Kidney (tissue), 14 donors: ENCODE results near the gene DHRS7B. TPM values are rescaled to one million over a fixed set of nuclear protein-coding genes. Genes with fewer than 3 reads are reported as not detected.

Experiments used
- DNase-seq, 5 donors: peaks; one replicate each; pipeline ENCODE4 v3.0.0-alpha.2; 2013 to 2020
- FAIRE-seq: peaks from 2 replicates; lab custom pipeline; 2012; peaks lifted over from hg19 to GRCh38; lab: Jason Lieb, UNC
- H3K27ac ChIP-seq, 2 donors: one replicate each; pipeline ENCODE4 v1.7.0; 2013; ENCODE audit warnings: low read depth in 2 of 2, low read length in 2 of 2, inconsistent platforms in 1 of 2
- H3K27me3 ChIP-seq: one replicate; pipeline ENCODE4 v1.7.1; 2013; ENCODE audit warnings: low read length, inconsistent platforms; ENCODE audit not compliant: control insufficient read depth, insufficient read depth
- H3K36me3 ChIP-seq, 3 donors: one replicate each; pipeline versions ENCODE4 v1.7.0 to v1.7.1; 2013; ENCODE audit warnings: low read length in 3 of 3, control low read depth in 1 of 3, inconsistent platforms in 1 of 3; ENCODE audit not compliant: insufficient read depth in 3 of 3, control insufficient read depth in 2 of 3
- H3K4me1 ChIP-seq, 3 donors: one replicate each; pipeline versions ENCODE4 v1.7.0 to v1.7.1; 2013; ENCODE audit warnings: low read length in 3 of 3, inconsistent platforms in 1 of 3, low read depth in 1 of 3; ENCODE audit not compliant: control insufficient read depth in 2 of 3, insufficient read depth in 2 of 3
- H3K4me3 ChIP-seq, 3 donors: one replicate each; pipeline versions ENCODE4 v1.7.0 to v1.8.1; 2013; ENCODE audit warnings: low read length in 3 of 3, control low read depth in 1 of 3, inconsistent platforms in 1 of 3
- H3K9ac ChIP-seq, 3 donors: one replicate each; pipeline versions ENCODE4 v1.7.0 to v1.7.1; 2013; ENCODE audit warnings: low read length in 3 of 3, control low read depth in 1 of 3, inconsistent platforms in 1 of 3
- H3K9me3 ChIP-seq, 3 donors: one replicate each; pipeline versions ENCODE4 v1.7.0 to v1.7.1; 2013; ENCODE audit warnings: low read length in 3 of 3, control low read depth in 1 of 3, inconsistent platforms in 1 of 3; ENCODE audit not compliant: control insufficient read depth in 2 of 3, insufficient read depth in 1 of 3
- CTCF ChIP-seq: IDR thresholded peaks from 3 replicates; pipeline ENCODE4 v1.5.1; 2012; ENCODE audit warnings: mild to moderate bottlenecking, moderate library complexity, borderline replicate concordance; ENCODE audit not compliant: insufficient read depth; ENCODE audit errors: extremely low read depth
- intact Hi-C: fragments of 100-400 bp; cut with DNase I; formaldehyde crosslinking; loops from one replicate; pipeline ENCODE4 v1.11.1; 2022
- polyA plus RNA-seq: library from polyadenylated mRNA; stranded (reverse); fragments of 350-450 nt; fragmentation: Illumina TruSeq; extraction: RNeasy Lipid Tissue Mini Kit (QIAGEN cat#74804); gene quantifications from one replicate; pipeline ENCODE4 v1.2.3, GENCODE V29; 2014; ENCODE audit warnings: low read depth, low replicate concordance; ENCODE audit not compliant: insufficient read depth
- total RNA-seq: library from RNA; stranded (reverse); fragmentation: NEBNext Ultra II Directional; extraction: Animal tissue kit (Norgen Biotek cat#: 25700); gene quantifications from one replicate; pipeline ENCODE4 v1.2.1, GENCODE V29; 2021
- donor health status: control.
- donor health status: control.
- donor health status: control.
- donor health status: control.
- donor health status: control.
- donor health status: DM: yes; HTN: yes; CAD: no.
- donor health status: Normal renal cell carcinoma (clear cell type).

DHRS7B gene
- total and polyA plus RNA-seq, 2 donors from 2014 or later: 19.9 to 58.8 TPM

- no peaks in the 10 kb centered on the region for H3K36me3 ChIP-seq
Observed at GRCh38 chr17:21177854-21178600, 51.3 kb downstream of the DHRS7B start.

DNA sequence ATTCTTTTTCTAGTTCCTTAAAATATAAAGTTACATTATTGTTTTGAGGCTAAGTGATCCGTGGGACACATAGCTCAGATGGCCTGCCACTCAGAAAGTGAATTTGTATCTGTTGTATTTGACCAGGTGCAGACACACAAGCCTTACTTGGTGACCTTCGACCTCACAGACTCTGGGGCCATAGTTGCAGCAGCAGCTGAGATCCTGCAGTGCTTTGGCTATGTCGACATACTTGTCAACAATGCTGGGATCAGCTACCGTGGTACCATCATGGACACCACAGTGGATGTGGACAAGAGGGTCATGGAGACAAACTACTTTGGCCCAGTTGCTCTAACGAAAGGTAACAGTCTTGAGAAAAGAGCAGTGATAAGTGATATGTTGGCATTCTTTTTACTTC is 56.7 kb downstream of the DHRS7B start:
- Histone ChIP-seq H3K4me1 (peaks cover 0 to 3% (median 0%) of the 10 kb centered on the region in 3 donors), H3K27ac (no peak overlapping the region), H3K9me3 (no peaks in the 10 kb centered on the region), H3K9ac (no peak overlapping the region), H3K27me3 (no peaks in the 10 kb centered on the region), H3K4me3 (no peak overlapping the region), H3K36me3 (peaks cover 6 to 18% (median 15%) of the 10 kb centered on the region in 3 donors)
- TF ChIP-seq CTCF: no peak
- DNase-seq (no peak), FAIRE-seq (no peak)
- intact Hi-C loops: no loop called here

More at GRCh38 chr17:21177854-21178600, 51.3 kb downstream of the DHRS7B start:
- no peak for DNase-seq
- H3K9me3 ChIP-seq: no peaks in the 10 kb centered on the region
- no peak overlapping the region for H3K27ac ChIP-seq
- no peak for FAIRE-seq
- intact Hi-C loops: no loop called here
- TF ChIP-seq CTCF: no peak
- H3K27me3 ChIP-seq: no peaks in the 10 kb centered on the region
- no peak overlapping the region for H3K4me3 ChIP-seq
- no peak overlapping the region for H3K9ac ChIP-seq
- no peaks in the 10 kb centered on the region for H3K4me1 ChIP-seq

DNA sequence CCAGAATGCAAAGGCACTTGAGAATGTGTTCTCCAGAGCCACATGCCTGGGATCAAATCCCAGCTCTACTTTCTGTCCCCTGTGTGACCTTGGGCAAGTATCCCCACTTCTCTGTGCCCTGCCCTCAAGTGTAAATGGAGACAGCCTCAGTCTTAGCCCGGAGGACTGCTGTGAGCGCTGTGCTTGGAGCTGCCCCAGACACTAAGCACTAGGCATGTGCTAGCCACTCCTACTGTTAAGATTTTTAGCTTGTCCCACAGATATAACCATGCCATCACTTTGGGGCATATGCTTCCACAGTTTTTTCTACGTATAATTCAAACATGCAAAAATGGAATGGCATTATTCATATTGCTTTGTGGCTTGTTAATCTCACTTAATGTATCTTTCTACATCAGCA is 57.8 kb downstream of the DHRS7B start:
- intact Hi-C loops: no loop called here
- Histone ChIP-seq H3K9ac (no peak overlapping the region), H3K4me1 (peaks cover 0 to 3% (median 0%) of the 10 kb centered on the region in 3 donors), H3K27ac (no peak overlapping the region), H3K27me3 (no peaks in the 10 kb centered on the region), H3K4me3 (no peak overlapping the region), H3K9me3 (no peaks in the 10 kb centered on the region), H3K36me3 (peaks cover 6 to 26% (median 15%) of the 10 kb centered on the region in 3 donors)
- no peak for TF ChIP-seq CTCF
- FAIRE-seq: no peak
- no peak for DNase-seq
